ENCODE measurements around the gene ADM2. TPM values are rescaled to one million over a fixed set of nuclear protein-coding genes. Genes with fewer than 3 reads are reported as not detected.

Gene ADM2
- total RNA-seq, 1 donor, result 9.4 TPM

GRCh38 chr22:50443801-50444625 is 37.3 kb upstream of the ADM2 start:
- Histone ChIP-seq H3K9me3 (ENCODE audit: low read depth, low read length) (no peaks in the 10 kb centered on the region), H3K27me3 (ENCODE audit: insufficient read depth, low read length) (no peaks in the 10 kb centered on the region), H3K4me3 (ENCODE audit: insufficient read depth, low read length) (no peak overlapping the region), H3K79me2 (ENCODE audit: insufficient read depth, low read length) (no peaks in the 10 kb centered on the region), H3K4me2 (ENCODE audit: insufficient read depth, low read length) (no peak overlapping the region), H3K4me1 (ENCODE audit: insufficient read depth, low read length) (peaks cover 9% of the 10 kb centered on the region), H4K20me1 (ENCODE audit: insufficient read depth, low read length) (peaks cover 14% of the 10 kb centered on the region), H2AFZ (ENCODE audit: low read length) (no peak overlapping the region), H3K27ac (ENCODE audit: low read depth, low read length) (no peak overlapping the region), H3K36me3 (ENCODE audit: insufficient read depth, low read length) (peaks cover 38% of the 10 kb centered on the region)
- TF ChIP-seq CTCF (IDR thresholded peaks at IDR 0.05; ENCODE audit: extremely low read depth, low read depth, low read length), result no peak
- no peak for DNase-seq (ENCODE audit: insufficient read length, low spot score, missing footprints)

GRCh38 chr22:50444663-50445062 is 36.7 kb upstream of the ADM2 start:
- peaks cover 9% of the 10 kb centered on the region for H3K4me1 ChIP-seq (ENCODE audit: insufficient read depth, low read length)
- H3K36me3 ChIP-seq (ENCODE audit: insufficient read depth, low read length), result peaks cover 40% of the 10 kb centered on the region
- no peak overlapping the region for H2AFZ ChIP-seq (ENCODE audit: low read length)
- no peak for TF ChIP-seq CTCF (IDR thresholded peaks at IDR 0.05; ENCODE audit: extremely low read depth, low read depth, low read length)
- no peak overlapping the region for H3K4me3 ChIP-seq (ENCODE audit: insufficient read depth, low read length)
- no peaks in the 10 kb centered on the region for H3K9me3 ChIP-seq (ENCODE audit: low read depth, low read length)
- peaks cover 14% of the 10 kb centered on the region for H4K20me1 ChIP-seq (ENCODE audit: insufficient read depth, low read length)
- DNase-seq (ENCODE audit: insufficient read length, low spot score, missing footprints), result peak; percentile 99
- peak overlapping the region; percentile 32 for H3K27ac ChIP-seq (ENCODE audit: low read depth, low read length)
- no peak overlapping the region for H3K4me2 ChIP-seq (ENCODE audit: insufficient read depth, low read length)
- H3K27me3 ChIP-seq (ENCODE audit: insufficient read depth, low read length), result no peaks in the 10 kb centered on the region
- no peaks in the 10 kb centered on the region for H3K79me2 ChIP-seq (ENCODE audit: insufficient read depth, low read length)

GRCh38 chr22:50445071-50445879 is 36.1 kb upstream of the ADM2 start:
- Histone ChIP-seq H3K4me3 (ENCODE audit: insufficient read depth, low read length) (no peak overlapping the region), H3K79me2 (ENCODE audit: insufficient read depth, low read length) (no peaks in the 10 kb centered on the region), H3K9me3 (ENCODE audit: low read depth, low read length) (no peaks in the 10 kb centered on the region), H2AFZ (ENCODE audit: low read length) (no peak overlapping the region), H3K36me3 (ENCODE audit: insufficient read depth, low read length) (peaks cover 44% of the 10 kb centered on the region), H3K27me3 (ENCODE audit: insufficient read depth, low read length) (no peaks in the 10 kb centered on the region), H3K4me1 (ENCODE audit: insufficient read depth, low read length) (peaks cover 9% of the 10 kb centered on the region), H3K4me2 (ENCODE audit: insufficient read depth, low read length) (no peak overlapping the region), H3K27ac (ENCODE audit: low read depth, low read length) (peak overlapping the region; percentile 32), H4K20me1 (ENCODE audit: insufficient read depth, low read length) (peaks cover 16% of the 10 kb centered on the region)
- TF ChIP-seq CTCF (IDR thresholded peaks at IDR 0.05; ENCODE audit: extremely low read depth, low read depth, low read length), result no peak
- no peak for DNase-seq (ENCODE audit: insufficient read length, low spot score, missing footprints)
